G401.6 (cell line): Measurements from ENCODE around the gene GABRD.

Experiments used
- FAIRE-seq: peaks from 2 replicates; lab custom pipeline; 2012; peaks lifted over from hg19 to GRCh38; lab: Jason Lieb, UNC

Gene GABRD

GRCh38 chr1:2039251-2039650 lies 20.1 kb downstream of the GABRD start:
- FAIRE-seq, result no peak

- no peak for FAIRE-seq
Measured at GRCh38 chr1:2041305-2041704, 22.2 kb downstream of the GABRD start.

GRCh38 chr1:2041887-2042286 lies 22.7 kb downstream of the GABRD start:
- FAIRE-seq, result no peak

GRCh38 chr1:2042830-2043773 lies 24.0 kb downstream of the GABRD start:
- no peak for FAIRE-seq

DNA sequence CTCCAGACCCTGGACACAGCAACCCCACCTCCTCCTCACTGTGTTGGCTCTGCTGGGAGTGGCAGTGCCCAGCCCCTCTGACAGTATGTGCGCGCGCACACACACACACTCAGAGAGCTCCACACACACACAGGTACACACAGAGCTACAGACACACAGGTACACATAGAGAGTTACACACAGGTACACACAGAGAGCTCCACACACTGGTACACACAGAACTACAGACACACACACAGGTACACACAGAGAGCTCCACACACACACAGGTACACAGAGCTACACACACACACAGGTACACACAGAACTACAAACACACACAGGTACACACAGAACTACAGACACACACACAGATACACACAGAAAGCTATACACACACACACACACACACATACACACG lies 24.7 kb downstream of the GABRD start:
- no peak for FAIRE-seq

- no peak for FAIRE-seq
Measured at GRCh38 chr1:2044510-2045319, 25.6 kb downstream of the GABRD start.

DNA sequence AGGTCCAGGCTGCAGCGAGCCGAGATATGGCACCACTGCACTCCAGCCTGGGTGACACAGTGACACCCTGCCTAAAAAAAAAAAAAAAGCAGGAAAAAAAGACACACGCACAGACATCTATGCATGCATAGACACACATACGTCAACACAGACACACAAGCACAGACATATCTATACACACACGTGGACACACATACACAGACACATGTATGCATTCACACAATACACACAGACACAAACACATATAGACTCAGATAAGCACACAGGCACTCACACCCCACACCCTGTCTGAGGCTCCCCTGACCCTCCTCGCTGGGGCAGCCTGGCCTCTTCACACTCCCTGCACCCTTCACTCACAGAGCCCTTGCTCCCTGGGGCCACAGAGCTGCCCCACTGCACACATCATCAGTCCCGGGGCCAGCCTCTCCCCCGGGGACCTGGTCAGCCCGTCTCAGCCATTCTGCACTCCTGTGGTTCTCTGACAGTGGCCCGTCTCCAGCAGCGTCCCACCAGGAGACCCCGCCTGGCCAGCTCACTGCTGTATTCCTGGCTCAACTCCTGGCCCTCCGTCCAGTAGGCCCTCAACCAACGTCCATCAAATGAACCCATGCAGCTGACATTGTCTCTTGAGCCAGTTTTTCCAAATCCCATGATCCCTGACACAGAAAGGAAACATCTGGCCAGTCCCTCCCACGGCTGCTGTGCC lies 26.5 kb downstream of the GABRD start:
- no peak for FAIRE-seq

- no peak for FAIRE-seq
Measured at GRCh38 chr1:2046174-2046917, 27.2 kb downstream of the GABRD start.

GRCh38 chr1:2046953-2047748 lies 28.0 kb downstream of the GABRD start:
- no peak for FAIRE-seq

DNA sequence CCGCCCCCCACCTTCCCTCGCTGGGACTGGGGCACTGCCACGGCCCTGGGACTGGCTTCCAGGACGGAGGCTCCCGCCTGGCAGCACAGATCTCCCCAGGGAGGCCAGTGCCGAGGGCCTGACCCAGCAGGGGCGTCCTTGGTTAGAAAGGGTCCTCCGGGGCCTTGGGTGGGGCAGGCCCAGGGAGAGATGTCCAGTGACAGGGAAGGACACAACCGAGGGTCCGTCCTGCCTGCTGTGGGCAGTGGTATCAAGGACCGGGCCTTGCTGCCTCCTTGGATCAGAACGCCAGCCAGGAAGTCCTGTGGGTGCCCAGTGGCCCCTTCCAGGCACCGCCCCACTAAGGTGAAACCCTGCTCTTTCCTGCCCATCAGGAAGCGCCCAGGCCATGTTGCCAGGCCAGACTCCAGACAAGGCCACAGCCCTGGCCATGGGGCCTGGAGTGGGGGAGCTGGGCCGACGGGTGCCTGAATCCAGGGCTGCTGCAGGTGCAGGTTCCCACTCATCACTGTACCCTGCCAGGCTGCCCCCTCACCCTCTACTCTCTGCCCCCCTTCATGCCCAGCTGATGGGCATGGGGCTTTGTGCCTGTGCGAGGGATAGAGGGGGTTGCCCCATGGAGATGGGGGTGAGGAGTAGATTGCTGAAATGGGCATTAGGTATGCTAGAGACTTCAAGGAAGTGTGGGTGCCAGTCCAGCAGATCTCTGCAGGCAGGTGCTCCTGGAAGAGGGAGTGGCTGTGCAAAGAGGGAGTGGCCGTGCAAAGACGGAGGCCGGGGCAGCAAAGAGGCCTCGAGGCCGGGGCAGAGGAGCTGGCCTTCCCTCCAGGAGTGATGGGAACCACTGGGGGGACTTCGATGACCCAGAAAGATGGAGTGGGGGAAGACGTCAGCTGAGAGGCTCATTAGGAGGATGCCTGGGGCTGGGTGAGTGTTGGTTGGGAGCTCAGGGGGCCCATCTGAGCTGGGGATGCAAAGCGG lies 28.9 kb downstream of the GABRD start:
- FAIRE-seq, result no peak

GRCh38 chr1:2049225-2049717 lies 30.1 kb downstream of the GABRD start:
- peak; percentile 41 for FAIRE-seq

GRCh38 chr1:2049718-2050431 lies 30.7 kb downstream of the GABRD start, which contains the start of gene PRKCZ:
PRKCZ (plus strand) TSS chr1:2050411; CDS start chr1:2050631, 220 bp downstream.
- FAIRE-seq, result no peak

DNA sequence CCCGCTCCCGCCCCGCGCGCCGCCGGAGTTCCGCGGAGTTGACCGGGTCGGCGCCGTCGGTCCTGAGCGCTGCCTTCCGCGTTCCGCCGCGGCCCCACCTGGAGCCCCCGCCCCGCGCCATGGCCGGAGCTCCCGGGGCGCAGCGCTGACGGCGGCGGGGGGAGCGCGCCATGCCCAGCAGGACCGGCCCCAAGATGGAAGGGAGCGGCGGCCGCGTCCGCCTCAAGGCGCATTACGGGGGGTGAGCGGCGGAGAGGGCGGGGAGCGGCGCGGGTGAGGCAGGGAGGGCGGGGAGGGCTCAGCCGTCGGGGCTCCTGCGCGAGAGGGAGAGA lies 31.3 kb downstream of the GABRD start:
- no peak for FAIRE-seq

DNA sequence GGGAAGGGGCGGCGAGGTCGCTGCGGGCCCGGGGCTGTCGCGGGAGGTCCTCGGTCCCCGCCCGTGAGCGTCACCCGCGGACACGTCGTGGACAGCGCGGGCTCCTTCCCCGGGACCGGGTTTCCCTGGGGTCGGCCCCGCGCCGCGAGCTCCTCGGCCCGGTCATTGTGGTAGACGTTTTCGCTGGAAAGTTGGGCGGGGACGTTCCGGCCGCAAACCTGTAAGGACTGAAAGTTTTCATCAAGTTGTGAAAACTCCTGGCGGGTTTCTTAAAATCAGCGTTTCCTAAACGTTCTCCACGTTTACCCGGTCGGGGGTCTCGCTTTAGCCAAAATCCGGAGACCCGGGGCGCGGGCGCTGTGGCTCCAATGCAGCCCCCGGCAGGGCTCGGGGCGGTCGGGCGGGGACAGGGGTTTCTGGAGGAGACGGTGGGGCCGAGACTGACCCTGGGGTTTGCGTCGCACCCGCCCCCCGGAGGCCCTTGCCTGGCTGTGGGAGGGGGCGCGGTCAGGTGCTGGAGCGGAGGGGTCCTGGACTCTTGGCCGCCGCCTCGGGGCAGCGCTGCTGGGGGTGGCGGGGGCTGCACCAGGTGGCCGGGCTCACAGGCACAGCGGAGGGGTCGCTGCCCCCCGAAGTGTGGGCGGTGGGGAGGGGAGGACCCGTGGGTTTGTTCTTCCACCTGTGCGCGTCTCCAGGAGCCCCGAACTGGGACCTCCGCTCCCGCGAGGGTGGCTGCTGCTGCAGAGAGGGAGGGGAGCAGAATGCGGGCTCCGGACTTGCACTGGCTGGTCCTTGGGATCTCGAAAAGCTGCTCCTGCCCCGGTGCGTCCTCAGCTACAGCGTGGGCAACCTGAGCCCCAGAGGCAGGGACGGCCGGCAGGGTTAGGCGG lies 31.9 kb downstream of the GABRD start:
- FAIRE-seq, result no peak

- no peak for FAIRE-seq
Measured at GRCh38 chr1:2052054-2052679, 33.0 kb downstream of the GABRD start.

- FAIRE-seq, result no peak
Measured at GRCh38 chr1:2052756-2053155, 33.6 kb downstream of the GABRD start.

DNA sequence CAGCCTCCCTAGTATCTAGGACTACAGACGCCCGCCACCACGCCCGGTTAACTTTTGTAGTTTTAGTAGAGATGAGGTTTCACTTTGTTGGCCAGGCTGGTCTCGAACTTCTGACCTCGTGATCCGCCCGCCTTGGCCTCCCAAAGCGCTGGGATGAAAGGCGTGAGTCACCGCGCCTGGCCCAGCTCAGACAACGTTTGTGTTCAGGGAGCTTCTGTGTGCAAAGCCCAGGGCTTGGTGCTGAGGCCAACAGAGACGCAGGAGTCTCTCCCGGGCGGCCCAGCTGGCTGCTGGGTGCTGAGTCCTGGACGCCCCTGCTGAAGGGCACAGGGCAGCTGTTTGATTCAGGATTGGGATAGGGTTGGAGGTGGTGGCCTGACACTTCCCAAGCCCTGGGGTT lies 34.1 kb downstream of the GABRD start:
- no peak for FAIRE-seq
